ENCODE measurements around the gene NDOR1. TPM values are rescaled to one million over a fixed set of nuclear protein-coding genes. Genes with fewer than 3 reads are reported as not detected.

The NDOR1 gene
- total RNA-seq, 3 donors from 2014 or later (not counting 1 experiment from before 2014, with no cell fraction given), result 31.1 to 36.0 (median 31.9) TPM

DNA sequence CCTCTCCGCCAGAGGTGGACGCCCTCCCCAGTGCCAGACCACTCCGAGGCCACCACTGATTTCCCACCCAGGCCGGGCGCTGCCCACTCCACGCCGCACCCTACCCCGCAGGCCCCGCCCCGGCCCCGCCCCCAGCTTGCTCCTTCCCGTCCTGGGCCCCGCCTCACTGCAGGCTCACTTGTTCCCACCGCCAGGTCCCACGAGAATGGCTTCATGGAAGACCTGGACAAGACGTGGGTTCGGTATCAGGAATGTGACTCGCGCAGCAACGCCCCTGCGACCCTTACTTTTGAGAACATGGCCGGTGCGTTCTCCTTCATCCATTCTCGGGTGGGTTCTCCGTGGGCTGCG, 42.2 kb upstream of the NDOR1 start:
- peaks cover 22% of the 10 kb centered on the region for H3K4me1 ChIP-seq (ENCODE audit: control insufficient read depth, insufficient read depth, low read length)
- no peaks in the 10 kb centered on the region for H3K9me3 Mint-ChIP-seq
- no peaks in the 10 kb centered on the region for H3K36me3 Mint-ChIP-seq
- H3K4me1 Mint-ChIP-seq, result peaks cover 0 to 5% of the 10 kb centered on the region in 2 donors
- DNase-seq (no peak), ATAC-seq (no peak)
- H3K4me3 Mint-ChIP-seq, result peak overlapping the region; percentile 55
- intact Hi-C loops (cut with micrococcal nuclease), result no loop called here
- TF ChIP-seq, protein P1, sequence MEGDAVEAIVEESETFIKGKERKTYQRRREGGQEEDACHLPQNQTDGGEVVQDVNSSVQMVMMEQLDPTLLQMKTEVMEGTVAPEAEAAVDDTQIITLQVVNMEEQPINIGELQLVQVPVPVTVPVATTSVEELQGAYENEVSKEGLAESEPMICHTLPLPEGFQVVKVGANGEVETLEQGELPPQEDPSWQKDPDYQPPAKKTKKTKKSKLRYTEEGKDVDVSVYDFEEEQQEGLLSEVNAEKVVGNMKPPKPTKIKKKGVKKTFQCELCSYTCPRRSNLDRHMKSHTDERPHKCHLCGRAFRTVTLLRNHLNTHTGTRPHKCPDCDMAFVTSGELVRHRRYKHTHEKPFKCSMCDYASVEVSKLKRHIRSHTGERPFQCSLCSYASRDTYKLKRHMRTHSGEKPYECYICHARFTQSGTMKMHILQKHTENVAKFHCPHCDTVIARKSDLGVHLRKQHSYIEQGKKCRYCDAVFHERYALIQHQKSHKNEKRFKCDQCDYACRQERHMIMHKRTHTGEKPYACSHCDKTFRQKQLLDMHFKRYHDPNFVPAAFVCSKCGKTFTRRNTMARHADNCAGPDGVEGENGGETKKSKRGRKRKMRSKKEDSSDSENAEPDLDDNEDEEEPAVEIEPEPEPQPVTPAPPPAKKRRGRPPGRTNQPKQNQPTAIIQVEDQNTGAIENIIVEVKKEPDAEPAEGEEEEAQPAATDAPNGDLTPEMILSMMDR (IDR thresholded peaks at IDR 0.05), result no peak
- no peaks in the 10 kb centered on the region for H3K9me3 ChIP-seq (ENCODE audit: control insufficient read depth, insufficient read depth, low read length)
- no peak overlapping the region for H3K27ac ChIP-seq (ENCODE audit: low read length)
- 52% methylated on average over 26 of the region's 26 CpGs for WGBS (ENCODE audit: insufficient coverage)
- H3K27ac Mint-ChIP-seq, result no peak overlapping the region
- peaks cover 22 to 46% of the 10 kb centered on the region in 2 donors for H3K27me3 Mint-ChIP-seq (ENCODE audit: low read depth in 2 of 2)
- peaks cover 56% of the 10 kb centered on the region for H3K27me3 ChIP-seq (ENCODE audit: control insufficient read depth, insufficient read depth, low read length)
- no peak overlapping the region for H3K4me3 ChIP-seq (ENCODE audit: low read length)
- H3K36me3 ChIP-seq (ENCODE audit: control insufficient read depth, insufficient read depth, low read length), result no peaks in the 10 kb centered on the region

DNA sequence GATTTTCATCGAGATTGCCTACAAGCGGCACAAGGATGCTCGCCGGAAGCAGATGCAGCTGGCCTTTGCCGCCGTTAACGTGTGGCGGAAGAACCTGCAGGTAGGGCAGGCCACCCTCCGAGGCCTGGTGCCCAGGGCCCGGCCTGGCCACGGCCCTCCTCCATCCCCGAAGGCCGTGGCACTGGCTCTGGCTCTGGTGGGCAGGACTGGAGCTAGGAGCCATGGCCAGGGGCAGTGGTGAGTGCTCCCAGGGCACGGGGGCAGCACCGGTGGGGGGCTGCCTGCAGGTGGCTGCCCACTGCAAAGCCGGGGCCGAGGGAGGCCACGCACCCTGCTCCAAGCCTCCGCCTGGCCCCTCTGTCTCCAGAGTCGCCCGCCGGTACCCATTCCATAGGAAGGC, 41.7 kb upstream of the NDOR1 start:
- TF ChIP-seq, protein P1 (IDR thresholded peaks at IDR 0.05), result no peak
- H3K27me3 ChIP-seq (ENCODE audit: control insufficient read depth, insufficient read depth, low read length), result peaks cover 53% of the 10 kb centered on the region
- Mint-ChIP-seq H3K27me3 (ENCODE audit: low read depth in 2 of 2) (peaks cover 21 to 45% of the 10 kb centered on the region in 2 donors), H3K9me3 (no peaks in the 10 kb centered on the region), H3K4me1 (peaks cover 0 to 5% of the 10 kb centered on the region in 2 donors), H3K27ac (no peak overlapping the region), H3K36me3 (no peaks in the 10 kb centered on the region), H3K4me3 (peak overlapping the region; percentile 55)
- peaks cover 17% of the 10 kb centered on the region for H3K4me1 ChIP-seq (ENCODE audit: control insufficient read depth, insufficient read depth, low read length)
- no peak overlapping the region for H3K4me3 ChIP-seq (ENCODE audit: low read length)
- WGBS (ENCODE audit: insufficient coverage), result 91% methylated on average over 22 of the region's 22 CpGs
- H3K9me3 ChIP-seq (ENCODE audit: control insufficient read depth, insufficient read depth, low read length), result no peaks in the 10 kb centered on the region
- H3K27ac ChIP-seq (ENCODE audit: low read length), result no peak overlapping the region
- no peaks in the 10 kb centered on the region for H3K36me3 ChIP-seq (ENCODE audit: control insufficient read depth, insufficient read depth, low read length)
- intact Hi-C loops (cut with micrococcal nuclease), result no loop called here
- ATAC-seq, result no peak
- no peak for DNase-seq

DNA sequence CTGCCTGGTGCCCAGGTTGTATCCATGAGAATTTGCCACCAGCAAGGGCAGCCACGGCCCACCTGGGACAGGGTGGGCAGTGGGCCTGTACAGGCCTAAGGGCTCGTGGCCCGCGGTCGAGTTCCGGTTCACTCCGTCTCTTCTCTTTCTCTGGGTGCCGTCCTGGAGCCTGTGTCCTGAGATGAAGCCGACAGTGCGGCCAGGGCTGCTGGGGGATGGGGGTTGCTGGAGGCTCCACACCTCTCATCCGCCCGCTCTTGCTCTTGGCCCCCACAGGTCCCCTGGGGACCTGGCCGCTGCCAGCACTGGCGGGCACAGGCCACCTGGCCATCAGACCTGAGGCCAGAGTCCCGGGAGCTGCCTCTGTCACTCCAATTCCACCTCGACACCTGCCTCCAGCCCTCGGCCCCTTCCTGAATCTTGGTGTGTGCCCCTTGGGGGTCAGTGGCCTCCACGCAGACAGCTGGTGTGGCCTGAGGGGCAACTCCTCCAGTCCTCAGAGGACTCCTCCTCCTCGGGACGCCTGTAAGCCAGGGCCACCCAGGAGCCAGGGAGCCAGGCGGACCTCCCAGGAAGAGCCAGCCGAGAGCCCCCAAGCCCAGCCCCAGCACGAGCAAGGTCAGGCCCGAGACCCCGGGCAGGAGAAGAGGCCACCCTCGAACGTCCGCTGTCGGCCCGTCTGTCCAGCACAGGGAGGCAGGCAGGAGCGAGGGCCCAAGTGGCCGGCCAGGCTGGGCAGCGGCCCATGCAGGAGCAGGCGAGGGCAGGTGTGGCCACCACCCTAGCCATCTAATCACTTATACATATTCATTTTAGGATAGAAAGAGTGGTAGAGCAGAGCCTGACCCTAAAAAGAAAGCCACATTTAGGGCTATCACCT, 40.9 kb upstream of the NDOR1 start:
- no peaks in the 10 kb centered on the region for H3K4me1 Mint-ChIP-seq
- no peaks in the 10 kb centered on the region for H3K9me3 Mint-ChIP-seq
- 91% methylated on average over 33 of the region's 34 CpGs for WGBS (ENCODE audit: insufficient coverage)
- no peaks in the 10 kb centered on the region for H3K9me3 ChIP-seq (ENCODE audit: control insufficient read depth, insufficient read depth, low read length)
- peaks cover 46% of the 10 kb centered on the region for H3K27me3 ChIP-seq (ENCODE audit: control insufficient read depth, insufficient read depth, low read length)
- no peak overlapping the region for H3K4me3 ChIP-seq (ENCODE audit: low read length)
- ATAC-seq, result no peak
- no peak for DNase-seq
- no peak overlapping the region for H3K4me3 Mint-ChIP-seq
- TF ChIP-seq, protein P1 (IDR thresholded peaks at IDR 0.05), result no peak
- H3K36me3 Mint-ChIP-seq, result no peaks in the 10 kb centered on the region
- intact Hi-C loops (cut with micrococcal nuclease), result no loop called here
- no peak overlapping the region for H3K27ac Mint-ChIP-seq
- H3K27me3 Mint-ChIP-seq (ENCODE audit: low read depth in 2 of 2), result peaks cover 13 to 39% of the 10 kb centered on the region in 2 donors
- H3K4me1 ChIP-seq (ENCODE audit: control insufficient read depth, insufficient read depth, low read length), result peaks cover 9% of the 10 kb centered on the region
- H3K36me3 ChIP-seq (ENCODE audit: control insufficient read depth, insufficient read depth, low read length), result no peaks in the 10 kb centered on the region
- no peak overlapping the region for H3K27ac ChIP-seq (ENCODE audit: low read length)
